HG03159 (cell line): ENCODE data around the gene MYO18A.

ENCODE experiments used
- ATAC-seq: cut with Tn5 transposase; IDR thresholded peaks from one replicate; pipeline ENCODE4 v1.9.1; 2021; ENCODE audit warnings: mild to moderate bottlenecking, moderate library complexity; ENCODE audit not compliant: unreplicated experiment

MYO18A gene

GRCh38 chr17:29059281-29059680 is 120.9 kb downstream of the MYO18A start:
- no peak for ATAC-seq

GRCh38 chr17:29058391-29058790 is 121.8 kb downstream of the MYO18A start:
- ATAC-seq = no peak

GRCh38 chr17:29057361-29057760 is 122.8 kb downstream of the MYO18A start:
- no peak for ATAC-seq

- ATAC-seq = no peak
Observed at GRCh38 chr17:29054835-29055234, 125.4 kb downstream of the MYO18A start.

- no peak for ATAC-seq
Observed at GRCh38 chr17:29051731-29052130, 128.5 kb downstream of the MYO18A start.

- ATAC-seq = no peak
Observed at GRCh38 chr17:29051194-29051593, 129.0 kb downstream of the MYO18A start.

- no peak for ATAC-seq
Observed at GRCh38 chr17:29050176-29050575, 130.0 kb downstream of the MYO18A start.

GRCh38 chr17:29049541-29050145 is 130.6 kb downstream of the MYO18A start:
- no peak for ATAC-seq

- no peak for ATAC-seq
Observed at GRCh38 chr17:29048440-29049368, 131.5 kb downstream of the MYO18A start.

- ATAC-seq = no peak
Observed at GRCh38 chr17:29046473-29046839, 133.7 kb downstream of the MYO18A start.

GRCh38 chr17:29045734-29046472 is 134.3 kb downstream of the MYO18A start:
- no peak for ATAC-seq

- no peak for ATAC-seq
Observed at GRCh38 chr17:29045026-29045425, 135.2 kb downstream of the MYO18A start.

GRCh38 chr17:29043539-29044145 is 136.6 kb downstream of the MYO18A start:
- ATAC-seq = no peak

- no peak for ATAC-seq
Observed at GRCh38 chr17:29042679-29043538, 137.3 kb downstream of the MYO18A start, which contains the start of gene PIPOX. PIPOX (plus strand) TSS chr17:29043141; CDS start chr17:29043226, 85 bp downstream.

GRCh38 chr17:29042026-29042678 is 138.0 kb downstream of the MYO18A start:
- no peak for ATAC-seq

- ATAC-seq = no peak
Observed at GRCh38 chr17:29041571-29041970, 138.6 kb downstream of the MYO18A start.

- no peak for ATAC-seq
Observed at GRCh38 chr17:29041091-29041490, 139.1 kb downstream of the MYO18A start.

GRCh38 chr17:29039764-29040598 is 140.2 kb downstream of the MYO18A start:
- no peak for ATAC-seq
